Keratinocyte (primary cell): ENCODE measurements around the gene CNN3.

ENCODE experiments used
- EZH2 ChIP-seq: IDR thresholded peaks from one replicate; pipeline ENCODE4 v1.6.1; 2012; ENCODE audit warnings: inconsistent platforms, mild to moderate bottlenecking, low read length, moderate library complexity
- TF ChIP-seq, protein P1 (sequence below), 3 experiments: IDR thresholded peaks in 1 of 3; conservative IDR thresholded peaks in 1 of 3; optimal IDR thresholded peaks in 1 of 3; 2 replicates in 2 of 3; 3 replicates in 1 of 3; pipeline versions ENCODE3 to v1.5.1; 2011; ENCODE audit warnings: low read length in 3 of 3, mild to moderate bottlenecking in 3 of 3, moderate library complexity in 2 of 3, control low read depth in 1 of 3, inconsistent platforms in 1 of 3; ENCODE audit not compliant: insufficient read depth in 2 of 3; ENCODE audit errors: extremely low read depth in 1 of 3

DNA sequence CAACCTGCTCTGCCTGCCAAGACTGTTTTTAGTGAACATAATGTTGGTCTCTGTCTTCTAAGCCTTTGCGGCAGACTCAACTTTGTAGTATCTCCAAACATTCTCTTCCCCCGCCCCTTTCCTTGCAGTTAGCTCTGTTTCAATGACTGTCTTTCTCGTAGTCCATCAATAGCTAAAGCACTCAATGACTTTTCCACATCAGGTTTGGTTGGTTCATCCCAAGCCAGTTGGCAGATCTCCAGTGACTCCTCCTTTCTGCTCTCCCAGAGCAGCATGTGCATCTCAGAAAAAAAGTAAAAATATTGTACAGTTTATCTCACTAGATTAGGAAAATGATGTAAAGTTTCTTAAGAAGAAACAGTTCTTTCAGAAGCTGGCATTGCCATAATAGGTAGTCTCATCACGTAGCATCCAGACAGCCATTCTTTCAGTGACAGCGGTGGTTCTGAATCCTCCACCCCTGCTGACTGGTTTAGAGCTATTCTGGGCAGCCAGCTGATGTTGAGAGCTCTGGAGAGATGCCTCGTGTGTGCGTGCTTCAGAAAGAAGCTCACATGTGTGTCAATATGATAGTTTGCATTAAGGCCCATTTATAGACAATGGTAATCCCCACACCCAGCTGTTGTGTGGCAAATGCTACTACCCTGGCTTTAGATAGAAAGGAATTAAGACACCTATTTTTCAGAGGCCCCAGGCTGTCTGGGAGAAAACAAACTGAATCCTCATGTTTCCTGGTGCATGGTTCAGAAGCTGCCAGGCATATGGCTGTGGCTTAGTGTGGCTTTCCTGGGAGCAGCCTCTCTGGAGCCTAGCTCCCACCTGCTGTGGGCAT, 53.2 kb downstream of the CNN3 start:
- TF ChIP-seq, protein P1, sequence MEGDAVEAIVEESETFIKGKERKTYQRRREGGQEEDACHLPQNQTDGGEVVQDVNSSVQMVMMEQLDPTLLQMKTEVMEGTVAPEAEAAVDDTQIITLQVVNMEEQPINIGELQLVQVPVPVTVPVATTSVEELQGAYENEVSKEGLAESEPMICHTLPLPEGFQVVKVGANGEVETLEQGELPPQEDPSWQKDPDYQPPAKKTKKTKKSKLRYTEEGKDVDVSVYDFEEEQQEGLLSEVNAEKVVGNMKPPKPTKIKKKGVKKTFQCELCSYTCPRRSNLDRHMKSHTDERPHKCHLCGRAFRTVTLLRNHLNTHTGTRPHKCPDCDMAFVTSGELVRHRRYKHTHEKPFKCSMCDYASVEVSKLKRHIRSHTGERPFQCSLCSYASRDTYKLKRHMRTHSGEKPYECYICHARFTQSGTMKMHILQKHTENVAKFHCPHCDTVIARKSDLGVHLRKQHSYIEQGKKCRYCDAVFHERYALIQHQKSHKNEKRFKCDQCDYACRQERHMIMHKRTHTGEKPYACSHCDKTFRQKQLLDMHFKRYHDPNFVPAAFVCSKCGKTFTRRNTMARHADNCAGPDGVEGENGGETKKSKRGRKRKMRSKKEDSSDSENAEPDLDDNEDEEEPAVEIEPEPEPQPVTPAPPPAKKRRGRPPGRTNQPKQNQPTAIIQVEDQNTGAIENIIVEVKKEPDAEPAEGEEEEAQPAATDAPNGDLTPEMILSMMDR (optimal IDR thresholded peaks at IDR 0.05 in 1 of 3, IDR thresholded peaks at IDR 0.05 in 1 of 3, conservative IDR thresholded peaks at IDR 0.05 in 1 of 3; ENCODE audit: extremely low read depth in 1 of 3, insufficient read depth in 2 of 3, low read length in 3 of 3): no peak
- TF ChIP-seq EZH2: no peak
